SK-N-SH treated with all-trans-retinoic acid at 6 μM for 48 hours (cell line): Measurements from ENCODE around the gene INPP5E.

ENCODE experiments used
- TOX ChIP-seq: fragments of 250-450 bp; sonication (Bioruptor Pico); IDR thresholded peaks from 2 replicates; pipeline ENCODE4 v1.8.0; 2021; ENCODE audit warnings: mild to moderate bottlenecking, moderate library complexity, borderline replicate concordance
- TF ChIP-seq, protein P1 (sequence below): fragments of 250-450 bp; sonication (Bioruptor Pico); IDR thresholded peaks from 2 replicates; pipeline ENCODE4 v1.8.0; 2020; ENCODE audit warnings: mild to moderate bottlenecking, moderate library complexity, borderline replicate concordance

DNA sequence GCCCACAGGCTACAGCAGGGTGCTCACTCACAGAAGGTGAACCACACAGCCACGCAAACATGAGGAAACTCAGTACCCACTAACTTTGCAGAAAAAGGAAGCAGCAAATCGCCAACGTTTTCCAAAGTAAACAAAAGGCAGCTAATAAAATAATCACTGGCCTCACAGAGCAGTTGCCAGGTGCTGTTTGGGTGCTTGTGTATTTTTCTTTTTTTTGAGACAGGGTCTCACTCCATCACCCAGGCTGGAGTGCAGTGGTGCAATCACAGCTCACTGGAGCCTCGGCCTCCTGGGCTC is 43.5 kb downstream of the INPP5E start:
- TF ChIP-seq, protein P1, sequence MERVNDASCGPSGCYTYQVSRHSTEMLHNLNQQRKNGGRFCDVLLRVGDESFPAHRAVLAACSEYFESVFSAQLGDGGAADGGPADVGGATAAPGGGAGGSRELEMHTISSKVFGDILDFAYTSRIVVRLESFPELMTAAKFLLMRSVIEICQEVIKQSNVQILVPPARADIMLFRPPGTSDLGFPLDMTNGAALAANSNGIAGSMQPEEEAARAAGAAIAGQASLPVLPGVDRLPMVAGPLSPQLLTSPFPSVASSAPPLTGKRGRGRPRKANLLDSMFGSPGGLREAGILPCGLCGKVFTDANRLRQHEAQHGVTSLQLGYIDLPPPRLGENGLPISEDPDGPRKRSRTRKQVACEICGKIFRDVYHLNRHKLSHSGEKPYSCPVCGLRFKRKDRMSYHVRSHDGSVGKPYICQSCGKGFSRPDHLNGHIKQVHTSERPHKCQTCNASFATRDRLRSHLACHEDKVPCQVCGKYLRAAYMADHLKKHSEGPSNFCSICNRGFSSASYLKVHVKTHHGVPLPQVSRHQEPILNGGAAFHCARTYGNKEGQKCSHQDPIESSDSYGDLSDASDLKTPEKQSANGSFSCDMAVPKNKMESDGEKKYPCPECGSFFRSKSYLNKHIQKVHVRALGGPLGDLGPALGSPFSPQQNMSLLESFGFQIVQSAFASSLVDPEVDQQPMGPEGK (CRISPR knock-in tag): no peak
- no peak for TF ChIP-seq TOX
